Erythroblast (primary cell): ENCODE measurements around the gene ARHGAP6.

ENCODE experiments used
- DNase-seq, 2 experiments: peaks; one replicate each; lab custom pipeline; 2025; lab: John Stamatoyannopoulos, UW
- GATA1 ChIP-seq: IDR thresholded peaks from 2 replicates; pipeline ENCODE4 v1.6.1; 2011; ENCODE audit warnings: low read depth, mild to moderate bottlenecking, control low read depth, low read length, moderate library complexity
- POLR2A ChIP-seq: IDR thresholded peaks from 2 replicates; pipeline ENCODE4 v1.6.1; 2011; ENCODE audit warnings: mild to moderate bottlenecking, low read length

The ARHGAP6 gene

GRCh38 chrX:11099465-11099864 is 566.3 kb downstream of the ARHGAP6 start:
- no peak for TF ChIP-seq GATA1
- no peak for TF ChIP-seq POLR2A
- no peak for DNase-seq

GRCh38 chrX:11097933-11098332 is 567.8 kb downstream of the ARHGAP6 start:
- TF ChIP-seq GATA1: no peak
- no peak for TF ChIP-seq POLR2A
- no peak for DNase-seq

GRCh38 chrX:11089802-11090201 is 575.9 kb downstream of the ARHGAP6 start:
- DNase-seq: no peak

More at GRCh38 chrX:11089802-11090201, 575.9 kb downstream of the ARHGAP6 start:
- TF ChIP-seq GATA1: no peak
- TF ChIP-seq POLR2A: no peak
